C4-2B (cell line): ENCODE results near the gene GMEB2.

Experiments used
- ZFX ChIP-seq: fragments of 450-650 bp; IDR thresholded peaks from 2 replicates; pipeline ENCODE4 v1.6.1; 2017
- TF ChIP-seq, protein P1 (sequence below): fragments of 450-650 bp; conservative IDR thresholded peaks from 2 replicates; pipeline ENCODE4 v1.5.1; 2017; ENCODE audit warnings: mild to moderate bottlenecking

- TF ChIP-seq, protein P1, sequence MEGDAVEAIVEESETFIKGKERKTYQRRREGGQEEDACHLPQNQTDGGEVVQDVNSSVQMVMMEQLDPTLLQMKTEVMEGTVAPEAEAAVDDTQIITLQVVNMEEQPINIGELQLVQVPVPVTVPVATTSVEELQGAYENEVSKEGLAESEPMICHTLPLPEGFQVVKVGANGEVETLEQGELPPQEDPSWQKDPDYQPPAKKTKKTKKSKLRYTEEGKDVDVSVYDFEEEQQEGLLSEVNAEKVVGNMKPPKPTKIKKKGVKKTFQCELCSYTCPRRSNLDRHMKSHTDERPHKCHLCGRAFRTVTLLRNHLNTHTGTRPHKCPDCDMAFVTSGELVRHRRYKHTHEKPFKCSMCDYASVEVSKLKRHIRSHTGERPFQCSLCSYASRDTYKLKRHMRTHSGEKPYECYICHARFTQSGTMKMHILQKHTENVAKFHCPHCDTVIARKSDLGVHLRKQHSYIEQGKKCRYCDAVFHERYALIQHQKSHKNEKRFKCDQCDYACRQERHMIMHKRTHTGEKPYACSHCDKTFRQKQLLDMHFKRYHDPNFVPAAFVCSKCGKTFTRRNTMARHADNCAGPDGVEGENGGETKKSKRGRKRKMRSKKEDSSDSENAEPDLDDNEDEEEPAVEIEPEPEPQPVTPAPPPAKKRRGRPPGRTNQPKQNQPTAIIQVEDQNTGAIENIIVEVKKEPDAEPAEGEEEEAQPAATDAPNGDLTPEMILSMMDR, result no peak
- no peak for TF ChIP-seq ZFX
Observed at GRCh38 chr20:63549019-63549418, 77.9 kb downstream of the GMEB2 start.
